ENCODE data around the gene SEC22A.
A peak's percentile ranks its signal among the peaks of the same experiment; 100 is the strongest.

The SEC22A gene

DNA sequence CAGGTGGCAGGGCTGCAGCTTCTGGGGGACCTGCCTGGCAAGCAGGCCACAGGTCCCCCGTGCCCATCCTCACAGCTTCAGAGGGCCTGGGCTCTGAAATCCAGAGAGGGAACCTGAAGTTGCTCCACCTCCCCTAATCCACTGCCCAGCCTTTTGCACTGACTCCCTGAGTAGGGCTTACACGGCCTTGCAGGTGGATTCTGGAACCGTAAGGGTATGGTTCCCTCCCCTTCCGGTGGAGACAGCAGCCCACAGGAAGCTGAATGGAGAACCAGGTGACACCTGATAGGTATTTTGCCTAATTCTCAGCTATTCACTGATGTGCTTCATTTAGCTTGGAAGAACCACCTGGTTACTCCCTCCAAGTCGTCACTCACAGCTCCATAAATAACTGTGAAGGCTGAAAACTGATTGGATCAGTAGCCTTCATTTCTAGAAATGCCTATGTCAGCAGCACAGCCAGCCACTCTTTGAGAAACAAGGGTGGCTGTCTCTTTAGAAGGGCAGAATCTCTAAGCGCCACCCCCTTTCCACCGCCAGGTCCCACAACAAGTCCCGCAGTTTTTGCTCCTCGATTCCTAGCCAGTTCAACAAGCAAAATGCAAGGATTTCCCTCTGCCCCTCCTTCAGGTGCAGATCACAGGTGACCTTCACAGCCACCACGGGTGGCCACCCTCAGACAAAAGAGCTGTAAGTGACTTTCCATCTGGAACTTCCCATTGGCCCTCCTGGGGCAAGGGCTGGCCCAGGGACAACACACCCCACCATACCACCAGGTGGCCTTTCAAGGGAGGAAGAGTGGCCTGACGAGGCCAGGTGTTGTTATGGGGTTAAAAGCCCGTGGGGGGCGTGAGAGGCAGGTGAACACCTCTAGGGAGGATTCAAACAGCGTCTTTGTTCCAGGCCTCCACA is 112.9 kb downstream of the SEC22A start:
- intact Hi-C loops (cut with DNase I): no loop called here
- peak in 6 of 42 donors; percentile 32 to 67 (median 48) for DNase-seq

DNA sequence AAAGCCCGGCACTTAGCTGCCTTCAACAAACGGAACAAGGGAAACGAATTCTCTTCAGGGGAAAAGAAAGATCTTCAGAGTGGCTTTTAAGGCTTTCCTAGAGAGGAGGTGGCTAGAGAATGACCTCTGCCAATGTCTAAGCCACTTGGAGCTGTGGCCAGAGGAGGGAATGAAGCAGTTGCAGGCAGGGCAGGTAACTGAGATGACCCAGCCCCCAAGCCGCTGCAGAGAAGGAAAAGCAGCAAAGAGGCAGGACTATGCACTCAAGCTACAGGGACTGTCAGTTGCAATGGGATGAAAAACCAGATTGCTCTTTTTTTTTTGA is 113.5 kb downstream of the SEC22A start:
- intact Hi-C loops (cut with DNase I): no loop called here
- no peak for DNase-seq

DNA sequence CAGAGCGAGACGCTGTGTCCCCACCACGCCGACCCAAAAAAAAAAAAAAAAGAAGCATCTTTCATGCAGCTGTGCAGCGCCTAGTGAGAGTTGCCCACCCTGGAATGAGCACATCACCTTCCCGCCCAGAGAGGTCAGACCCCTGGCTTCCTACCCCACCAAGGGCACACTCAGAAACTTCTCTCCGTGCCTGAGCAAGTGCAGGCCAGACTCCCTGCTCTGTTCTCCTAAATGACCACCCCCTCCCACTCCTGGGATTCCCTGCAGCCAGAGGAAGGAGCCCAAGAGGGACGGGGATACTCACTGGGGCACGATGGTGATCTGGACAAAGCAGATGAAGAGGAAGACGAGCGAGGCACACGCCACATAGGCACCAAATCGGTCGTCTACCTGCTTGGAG is 116.0 kb downstream of the SEC22A start:
- DNase-seq: no peak
- intact Hi-C loops (cut with DNase I): no loop called here

DNA sequence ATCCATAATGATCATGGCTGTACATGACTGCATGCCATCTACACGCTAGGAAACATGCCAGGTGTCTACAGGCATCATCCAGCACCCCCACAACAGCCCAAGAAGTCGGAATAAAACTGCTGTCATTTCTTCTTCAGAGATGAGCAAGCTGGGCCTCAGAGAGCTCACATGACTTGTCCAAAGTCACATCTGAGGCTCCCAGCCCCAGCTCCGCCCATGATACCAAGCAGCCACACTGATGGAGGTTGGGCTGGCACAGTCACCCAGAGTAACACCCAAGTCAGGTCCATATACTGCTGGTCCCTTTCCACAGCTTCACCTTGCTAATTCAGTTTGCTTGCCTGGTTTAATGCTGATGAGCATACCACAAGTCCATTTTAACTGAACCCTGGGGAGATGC is 116.6 kb downstream of the SEC22A start:
- intact Hi-C loops (cut with DNase I): no loop called here

DNA sequence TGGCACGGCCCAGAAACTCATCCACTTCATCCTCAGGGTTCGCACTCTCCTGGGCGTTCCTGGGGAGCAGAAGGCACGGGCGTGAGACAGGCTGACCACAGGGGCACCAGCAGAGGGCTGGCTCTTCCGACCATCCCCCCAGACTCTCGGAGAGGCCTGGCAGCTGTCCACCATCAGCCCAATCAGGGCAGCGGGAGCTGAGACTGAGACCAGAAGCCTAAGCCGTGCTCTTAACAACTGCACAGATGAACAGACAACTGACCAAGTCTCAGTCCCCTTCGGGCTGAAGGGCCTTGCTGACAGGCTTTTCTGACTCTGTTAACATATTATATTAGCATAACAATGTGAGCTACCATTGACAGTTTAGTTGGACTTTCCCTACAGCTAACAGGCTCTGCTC is 118.0 kb downstream of the SEC22A start:
- intact Hi-C loops (cut with DNase I): no loop called here
- DNase-seq: no peak

More for the DNA sequence above, 116.6 kb downstream of the SEC22A start:
- DNase-seq: no peak

DNA sequence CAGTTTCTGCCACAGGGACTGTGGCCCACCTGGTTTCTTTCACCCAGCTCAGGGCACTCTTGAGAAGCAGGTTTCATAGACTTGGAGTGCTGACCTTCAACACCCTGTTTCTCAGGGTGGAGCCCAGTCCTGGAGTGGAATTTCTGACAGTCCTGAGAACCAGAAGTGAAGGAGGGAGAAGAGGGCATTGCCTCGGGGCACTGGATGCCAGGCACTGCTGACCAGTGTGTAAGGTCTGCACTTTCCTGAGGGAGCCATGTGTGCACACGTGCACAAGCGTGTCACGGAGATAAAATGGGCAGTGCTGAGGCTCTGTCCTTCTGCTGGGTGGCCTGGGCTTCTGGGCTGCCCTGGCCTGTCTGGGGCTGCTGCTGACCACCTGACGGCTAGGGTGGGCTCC is 118.5 kb downstream of the SEC22A start:
- intact Hi-C loops (cut with DNase I): no loop called here
- no peak for DNase-seq

DNA sequence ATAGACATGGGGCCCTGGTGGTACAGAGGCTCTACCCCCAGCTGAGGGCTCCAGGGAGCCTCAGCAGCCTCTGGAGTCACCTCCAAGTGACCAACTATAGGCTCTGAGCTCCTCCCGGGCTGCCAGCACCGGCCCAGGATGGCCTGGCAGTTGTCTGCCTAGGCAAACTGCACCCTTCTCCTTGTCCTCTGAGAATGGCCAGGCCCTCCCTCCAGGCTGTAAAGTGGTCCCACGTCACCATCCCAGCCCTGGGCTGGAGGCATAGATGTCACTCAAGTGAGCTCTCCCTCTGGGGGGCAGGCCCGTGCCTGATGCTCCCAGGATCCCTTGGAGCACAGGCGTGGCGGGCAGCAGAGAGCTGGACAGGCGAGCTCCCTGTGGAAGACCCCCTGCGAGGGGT is 120.1 kb downstream of the SEC22A start:
- intact Hi-C loops (cut with DNase I): no loop called here

DNA sequence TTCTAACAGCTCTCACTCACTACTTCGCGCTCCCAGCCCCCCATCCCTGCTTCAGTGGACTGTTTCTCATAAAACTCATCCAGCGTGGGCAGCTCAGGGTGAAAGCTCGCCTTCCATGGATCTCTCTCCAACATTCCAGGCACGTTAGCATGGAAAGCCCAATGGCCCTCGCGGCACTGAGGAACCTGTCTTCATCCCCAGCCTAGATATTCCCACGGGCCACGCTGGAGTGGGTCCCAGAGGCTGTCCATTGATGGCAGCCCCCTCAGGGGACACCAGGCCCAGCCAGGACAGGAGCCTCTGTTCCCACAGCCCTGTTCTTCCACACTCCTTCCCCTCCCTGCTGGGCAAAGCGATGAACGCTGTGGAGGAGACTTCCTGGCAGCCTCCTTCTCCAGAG is 121.1 kb downstream of the SEC22A start:
- DNase-seq: no peak
- intact Hi-C loops (cut with DNase I): no loop called here

More for the DNA sequence above, 120.1 kb downstream of the SEC22A start:
- DNase-seq: no peak
